Esophagus (tissue), 2 donors: ENCODE measurements around the gene FOXP3. TPM values are rescaled to one million over a fixed set of nuclear protein-coding genes. Genes with fewer than 3 reads are reported as not detected.
A peak's percentile ranks its signal among the peaks of the same experiment; 100 is the strongest.

ENCODE experiments used
- H3K27ac ChIP-seq, 2 donors: one replicate each; pipeline ENCODE4 v1.5.1; 2013; ENCODE audit warnings: low read depth in 2 of 2, mild to moderate bottlenecking in 2 of 2, inconsistent platforms in 1 of 2, low read length in 1 of 2, moderate library complexity in 1 of 2
- H3K27me3 ChIP-seq, 2 donors: one replicate each; pipeline ENCODE4 v1.6.1; 2013; ENCODE audit warnings: low read length in 2 of 2, control low read depth in 1 of 2, mild to moderate bottlenecking in 1 of 2; ENCODE audit not compliant: insufficient read depth in 2 of 2, control insufficient read depth in 1 of 2
- H3K36me3 ChIP-seq, 2 donors: one replicate each; pipeline ENCODE4 v1.6.1; 2013; ENCODE audit warnings: low read length in 1 of 2; ENCODE audit not compliant: control insufficient read depth in 2 of 2, insufficient read depth in 2 of 2
- H3K4me1 ChIP-seq, 2 donors: one replicate each; pipeline ENCODE4 v1.6.1; 2013; ENCODE audit warnings: low read length in 1 of 2; ENCODE audit not compliant: control insufficient read depth in 2 of 2, insufficient read depth in 2 of 2
- H3K4me3 ChIP-seq, 2 donors: one replicate each; pipeline ENCODE4 v1.5.1; 2013; ENCODE audit warnings: low read length in 2 of 2, mild to moderate bottlenecking in 2 of 2, low read depth in 1 of 2, moderate library complexity in 1 of 2
- H3K9me3 ChIP-seq, 2 donors: one replicate each; pipeline ENCODE4 v1.6.1; 2013; ENCODE audit warnings: mild to moderate bottlenecking in 2 of 2, low read depth in 1 of 2, low read length in 1 of 2, moderate library complexity in 1 of 2; ENCODE audit not compliant: control insufficient read depth in 2 of 2, insufficient read depth in 1 of 2
- WGBS, 2 donors: extraction: QIAGEN DNeasy Blood & Tissue Kit; methylation state at CpG; one replicate each; pipeline ENCODE4 v1.1.7; 2013; 5-methylcytosine and 5-hydroxymethylcytosine counted together
- polyA plus RNA-seq, 2 donors: library from polyadenylated mRNA; stranded (reverse); fragments of 200-250 nt; gene quantifications; one replicate each; pipeline ENCODE4 v1.2.3, GENCODE V29; 2013
- donor health status: healthy with polysubstance abuse.
- donor health status: Bipolar disorder and iron deficiency.

FOXP3 gene
- polyA plus RNA-seq, 2 donors, result 0.59 to 0.65 TPM

GRCh38 chrX:49243166-49243565 lies 21.3 kb downstream of the FOXP3 start:
- no peak overlapping the region for H3K27ac ChIP-seq
- H3K27me3 ChIP-seq, result no peaks in the 10 kb centered on the region
- peaks cover 0 to 13% of the 10 kb centered on the region in 2 donors for H3K36me3 ChIP-seq
- H3K9me3 ChIP-seq, result no peaks in the 10 kb centered on the region
- no peak overlapping the region for H3K4me3 ChIP-seq
- 77 to 92% methylated on average over 12 of the region's 12 CpGs for WGBS, 2 donors
- no peaks in the 10 kb centered on the region for H3K4me1 ChIP-seq

GRCh38 chrX:49242545-49243066 lies 21.9 kb downstream of the FOXP3 start:
- peaks cover 0 to 13% of the 10 kb centered on the region in 2 donors for H3K36me3 ChIP-seq
- no peaks in the 10 kb centered on the region for H3K9me3 ChIP-seq
- H3K27me3 ChIP-seq, result no peaks in the 10 kb centered on the region
- no peaks in the 10 kb centered on the region for H3K4me1 ChIP-seq
- H3K27ac ChIP-seq, result no peak overlapping the region
- WGBS, 2 donors, result 88 to 89% methylated on average over 12 of the region's 12 CpGs
- H3K4me3 ChIP-seq, result no peak overlapping the region

- no peak overlapping the region for H3K4me3 ChIP-seq
- no peaks in the 10 kb centered on the region for H3K27me3 ChIP-seq
- H3K4me1 ChIP-seq, result peaks cover 0 to 3% of the 10 kb centered on the region in 2 donors
- no peaks in the 10 kb centered on the region for H3K9me3 ChIP-seq
- no peak overlapping the region for H3K27ac ChIP-seq
- 76 to 78% methylated on average over 7 of the region's 7 CpGs for WGBS, 2 donors
- peaks cover 0 to 10% of the 10 kb centered on the region in 2 donors for H3K36me3 ChIP-seq
Observed at GRCh38 chrX:49238735-49239134, 25.8 kb downstream of the FOXP3 start.

- Histone ChIP-seq H3K36me3 (no peaks in the 10 kb centered on the region), H3K4me1 (peaks cover 0 to 3% of the 10 kb centered on the region in 2 donors), H3K4me3 (no peak overlapping the region), H3K9me3 (no peaks in the 10 kb centered on the region), H3K27me3 (no peaks in the 10 kb centered on the region), H3K27ac (no peak overlapping the region)
- 74 to 83% methylated on average over 9 of the region's 9 CpGs for WGBS, 2 donors
Observed at GRCh38 chrX:49237060-49237459, 27.4 kb downstream of the FOXP3 start.

- Histone ChIP-seq H3K4me3 (no peak overlapping the region), H3K9me3 (peaks cover 0 to 4% of the 10 kb centered on the region in 2 donors), H3K27me3 (no peaks in the 10 kb centered on the region), H3K4me1 (peaks cover 2 to 3% of the 10 kb centered on the region in 2 donors), H3K36me3 (no peaks in the 10 kb centered on the region), H3K27ac (no peak overlapping the region)
- 51 to 56% methylated on average over 54 to 56 of the region's 56 CpGs for WGBS, 2 donors
Observed at GRCh38 chrX:49233887-49234555, 30.5 kb downstream of the FOXP3 start.

- Histone ChIP-seq H3K36me3 (no peaks in the 10 kb centered on the region), H3K27me3 (no peaks in the 10 kb centered on the region), H3K4me1 (peaks cover 2 to 3% of the 10 kb centered on the region in 2 donors), H3K9me3 (peaks cover 0 to 4% of the 10 kb centered on the region in 2 donors), H3K4me3 (no peak within 1 kb of the TSS), H3K27ac (no peak within 1 kb of the TSS)
- WGBS, 2 donors, result 70 to 71% methylated on average over 9 of the region's 9 CpGs
Observed at GRCh38 chrX:49233176-49233575, 31.3 kb downstream of the FOXP3 start, which contains the start of gene CACNA1F. Gene CACNA1F, minus strand, starts transcription at chrX:49233340. Its CDS starts 31 bp downstream, at chrX:49233309.

GRCh38 chrX:49232525-49232924 lies 32.0 kb downstream of the FOXP3 start:
- 72 to 89% methylated on average over 2 of the region's 2 CpGs for WGBS, 2 donors
- Histone ChIP-seq H3K9me3 (peaks cover 0 to 4% of the 10 kb centered on the region in 2 donors), H3K4me1 (peaks cover 2 to 3% of the 10 kb centered on the region in 2 donors), H3K27ac (no peak overlapping the region), H3K36me3 (no peaks in the 10 kb centered on the region), H3K4me3 (no peak overlapping the region), H3K27me3 (no peaks in the 10 kb centered on the region)

GRCh38 chrX:49231333-49232000 lies 33.0 kb downstream of the FOXP3 start:
- Histone ChIP-seq H3K27me3 (no peaks in the 10 kb centered on the region), H3K4me1 (peaks cover 0 to 2% of the 10 kb centered on the region in 2 donors), H3K36me3 (no peaks in the 10 kb centered on the region), H3K9me3 (peaks cover 0 to 4% of the 10 kb centered on the region in 2 donors), H3K4me3 (no peak overlapping the region), H3K27ac (peak overlapping the region in 1 of 2 donors; percentile 18)
- 93 to 95% methylated on average over 10 of the region's 10 CpGs for WGBS, 2 donors

GRCh38 chrX:49230500-49231232 lies 33.8 kb downstream of the FOXP3 start:
- no peaks in the 10 kb centered on the region for H3K36me3 ChIP-seq
- H3K4me3 ChIP-seq, result peak overlapping the region; percentile 5 to 29
- H3K4me1 ChIP-seq, result peaks cover 0 to 2% of the 10 kb centered on the region in 2 donors
- 3 to 39% methylated on average over 44 of the region's 44 CpGs for WGBS, 2 donors
- no peaks in the 10 kb centered on the region for H3K27me3 ChIP-seq
- peaks cover 0 to 4% of the 10 kb centered on the region in 2 donors for H3K9me3 ChIP-seq
- H3K27ac ChIP-seq, result peak overlapping the region in 1 of 2 donors; percentile 38
